ENCODE measurements around the gene EMC1.

DNA sequence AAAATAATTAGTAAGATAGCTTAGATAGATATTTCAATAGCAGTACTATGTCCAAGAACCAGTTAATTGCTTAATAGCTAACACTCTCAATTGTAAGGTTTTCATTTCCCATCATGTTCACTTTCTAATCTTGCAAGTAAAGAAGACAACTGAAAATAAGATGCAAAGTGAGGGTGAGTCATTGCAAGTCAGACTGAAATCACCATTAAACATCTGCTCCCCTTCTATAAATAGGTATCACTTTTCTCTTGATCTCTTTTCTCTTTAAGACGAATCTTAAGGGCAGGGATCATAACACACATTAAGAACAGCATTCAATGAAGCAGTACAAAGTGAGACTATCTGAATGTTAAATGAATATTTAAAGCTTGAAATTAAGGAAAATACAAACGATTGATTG, 81.7 kb downstream of the EMC1 start:
- TF ChIP-seq, protein P1, sequence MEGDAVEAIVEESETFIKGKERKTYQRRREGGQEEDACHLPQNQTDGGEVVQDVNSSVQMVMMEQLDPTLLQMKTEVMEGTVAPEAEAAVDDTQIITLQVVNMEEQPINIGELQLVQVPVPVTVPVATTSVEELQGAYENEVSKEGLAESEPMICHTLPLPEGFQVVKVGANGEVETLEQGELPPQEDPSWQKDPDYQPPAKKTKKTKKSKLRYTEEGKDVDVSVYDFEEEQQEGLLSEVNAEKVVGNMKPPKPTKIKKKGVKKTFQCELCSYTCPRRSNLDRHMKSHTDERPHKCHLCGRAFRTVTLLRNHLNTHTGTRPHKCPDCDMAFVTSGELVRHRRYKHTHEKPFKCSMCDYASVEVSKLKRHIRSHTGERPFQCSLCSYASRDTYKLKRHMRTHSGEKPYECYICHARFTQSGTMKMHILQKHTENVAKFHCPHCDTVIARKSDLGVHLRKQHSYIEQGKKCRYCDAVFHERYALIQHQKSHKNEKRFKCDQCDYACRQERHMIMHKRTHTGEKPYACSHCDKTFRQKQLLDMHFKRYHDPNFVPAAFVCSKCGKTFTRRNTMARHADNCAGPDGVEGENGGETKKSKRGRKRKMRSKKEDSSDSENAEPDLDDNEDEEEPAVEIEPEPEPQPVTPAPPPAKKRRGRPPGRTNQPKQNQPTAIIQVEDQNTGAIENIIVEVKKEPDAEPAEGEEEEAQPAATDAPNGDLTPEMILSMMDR (IDR thresholded peaks at IDR 0.05), result no peak
- no peak for TF ChIP-seq EZH2 (IDR thresholded peaks at IDR 0.05; ENCODE audit: borderline replicate concordance, insufficient read depth, low read depth, low read length, poor library complexity, severe bottlenecking)

Data from B cell (primary cell).